ENCODE results near the gene SIDT2.
"Not testable (repeated sequence)": the region's sequence is repeated elsewhere in the genome, so short reads cannot be mapped to it uniquely, and the experiment has no call there.

SIDT2 gene

DNA sequence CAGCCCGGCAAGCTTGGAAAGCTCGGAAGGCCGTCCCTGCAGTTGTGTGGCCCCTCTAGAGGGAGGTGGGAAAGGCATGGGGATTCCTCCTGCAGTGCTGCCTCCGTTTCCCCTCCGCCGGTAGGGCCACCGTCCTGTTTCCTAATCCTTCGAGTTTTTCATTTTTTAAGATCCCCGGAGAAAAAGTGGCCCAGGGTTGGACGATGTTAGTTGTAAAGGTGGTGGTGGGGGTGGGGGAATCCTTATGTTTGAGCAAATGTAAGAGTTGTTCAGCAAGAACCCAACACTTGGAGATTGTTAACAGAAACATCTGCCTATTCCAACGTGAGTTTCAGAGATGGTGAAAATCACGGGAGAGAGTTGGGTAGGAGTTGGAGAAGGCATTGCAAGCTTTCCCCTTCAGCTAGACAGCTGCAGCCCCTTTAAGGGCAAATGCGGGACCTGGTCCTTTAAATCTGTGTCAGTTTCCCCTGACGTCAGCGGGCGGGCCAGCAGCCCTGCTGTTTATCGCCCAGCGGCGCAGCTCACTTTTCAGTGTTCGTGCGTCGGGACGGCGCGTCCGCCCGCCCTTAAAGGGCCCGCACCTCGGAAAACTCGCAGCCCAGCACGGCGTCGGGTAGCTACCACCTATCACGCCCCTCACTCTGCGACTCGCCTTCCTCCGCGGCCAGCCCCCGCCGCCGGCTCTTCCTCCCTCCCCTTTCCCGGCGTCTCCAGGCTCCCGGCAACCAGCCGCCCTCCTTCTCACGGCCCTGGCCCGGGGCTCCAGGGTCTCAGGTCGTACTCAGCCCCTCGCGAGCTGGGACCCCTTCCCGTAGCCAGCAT, at the start of gene SIDT2:
Gene SIDT2 (plus strand): TSS at position 534 of the 825 bp plus-strand sequence. CDS start 521 bp downstream, outside the sequence.
- peak; percentile 85 to 87 for DNase-seq (ENCODE audit: low read depth in 2 of 2)

DNA sequence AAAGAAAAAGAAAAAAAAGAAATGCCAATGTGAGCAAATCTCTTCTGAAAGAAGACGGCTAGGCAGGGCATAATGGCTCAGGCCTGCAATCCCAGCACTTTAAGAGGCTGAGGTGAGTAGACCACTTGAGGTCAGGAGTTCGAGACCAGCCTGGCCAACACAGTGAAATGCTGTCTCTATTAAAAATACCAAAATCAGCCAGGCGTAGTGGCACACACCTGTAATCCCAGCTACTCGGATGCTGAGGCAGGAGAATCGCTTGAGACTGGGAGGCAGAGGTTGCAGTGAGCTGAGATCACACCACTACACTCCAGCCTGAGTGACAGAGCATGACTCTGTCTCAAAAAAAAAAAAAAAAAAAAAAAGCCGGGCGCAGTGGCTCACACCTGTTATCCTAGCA, 48.1 kb upstream of the SIDT2 start:
- not testable (repeated sequence) for DNase-seq (ENCODE audit: low read depth in 2 of 2)

DNA sequence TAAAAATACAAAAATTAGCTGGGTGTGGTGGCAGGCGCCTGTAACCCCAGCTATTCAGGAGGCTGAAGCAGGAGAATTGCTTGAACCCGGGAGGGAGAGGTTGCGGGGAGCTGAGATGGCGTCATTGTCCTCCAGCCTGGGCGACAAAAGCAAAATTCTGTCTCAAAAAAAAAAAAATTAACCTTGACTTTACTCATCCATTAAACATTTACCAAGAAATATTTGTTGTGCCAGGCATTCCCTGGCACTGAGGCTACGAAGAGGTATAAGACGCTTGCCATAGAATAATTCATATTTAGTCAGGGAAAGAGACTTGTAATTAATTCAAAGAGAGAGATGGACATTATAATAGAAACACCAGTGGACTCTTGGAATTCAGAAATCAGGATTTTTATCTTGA, 47.7 kb upstream of the SIDT2 start:
- DNase-seq (ENCODE audit: low read depth in 2 of 2) = no peak

DNA sequence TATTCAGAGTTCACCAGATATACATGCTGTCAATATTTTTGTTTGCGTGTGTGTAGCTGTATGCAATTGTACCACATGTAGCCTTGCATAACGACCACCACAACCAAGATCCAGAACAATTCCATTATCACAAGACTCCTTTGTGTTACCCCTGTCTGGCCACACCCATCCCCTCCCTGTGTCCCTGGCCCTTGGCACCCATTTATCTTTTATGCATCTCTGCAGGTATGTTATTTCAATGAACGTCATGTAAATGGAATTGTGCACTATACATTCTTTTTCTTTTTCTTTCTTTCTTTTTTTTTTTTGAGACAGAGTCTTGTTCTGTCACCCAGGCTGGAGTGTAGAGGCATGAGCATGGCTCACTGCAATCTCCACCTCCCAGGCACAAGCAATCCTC, 44.1 kb upstream of the SIDT2 start:
- no peak for DNase-seq (ENCODE audit: low read depth in 2 of 2)

DNA sequence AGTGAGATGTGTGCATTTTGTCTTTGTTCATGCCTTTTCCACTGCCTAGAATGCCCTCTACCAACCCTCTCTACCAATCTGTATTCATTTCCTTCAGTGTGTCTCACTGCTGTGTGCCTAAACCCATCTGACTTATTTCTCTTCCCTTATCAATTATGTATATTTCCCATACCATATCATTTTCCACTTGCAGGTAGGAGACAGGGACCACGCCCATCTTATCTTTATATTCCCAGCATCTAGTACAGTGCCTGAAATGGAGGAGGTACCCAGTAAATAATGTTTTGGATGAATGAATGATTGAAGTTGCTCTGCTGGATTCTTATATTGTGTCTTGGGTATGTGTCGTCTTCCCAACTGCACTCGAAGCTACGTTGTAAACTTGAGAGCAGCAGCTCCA, 43.6 kb upstream of the SIDT2 start:
- DNase-seq (ENCODE audit: low read depth in 2 of 2) = not testable (repeated sequence)

DNA sequence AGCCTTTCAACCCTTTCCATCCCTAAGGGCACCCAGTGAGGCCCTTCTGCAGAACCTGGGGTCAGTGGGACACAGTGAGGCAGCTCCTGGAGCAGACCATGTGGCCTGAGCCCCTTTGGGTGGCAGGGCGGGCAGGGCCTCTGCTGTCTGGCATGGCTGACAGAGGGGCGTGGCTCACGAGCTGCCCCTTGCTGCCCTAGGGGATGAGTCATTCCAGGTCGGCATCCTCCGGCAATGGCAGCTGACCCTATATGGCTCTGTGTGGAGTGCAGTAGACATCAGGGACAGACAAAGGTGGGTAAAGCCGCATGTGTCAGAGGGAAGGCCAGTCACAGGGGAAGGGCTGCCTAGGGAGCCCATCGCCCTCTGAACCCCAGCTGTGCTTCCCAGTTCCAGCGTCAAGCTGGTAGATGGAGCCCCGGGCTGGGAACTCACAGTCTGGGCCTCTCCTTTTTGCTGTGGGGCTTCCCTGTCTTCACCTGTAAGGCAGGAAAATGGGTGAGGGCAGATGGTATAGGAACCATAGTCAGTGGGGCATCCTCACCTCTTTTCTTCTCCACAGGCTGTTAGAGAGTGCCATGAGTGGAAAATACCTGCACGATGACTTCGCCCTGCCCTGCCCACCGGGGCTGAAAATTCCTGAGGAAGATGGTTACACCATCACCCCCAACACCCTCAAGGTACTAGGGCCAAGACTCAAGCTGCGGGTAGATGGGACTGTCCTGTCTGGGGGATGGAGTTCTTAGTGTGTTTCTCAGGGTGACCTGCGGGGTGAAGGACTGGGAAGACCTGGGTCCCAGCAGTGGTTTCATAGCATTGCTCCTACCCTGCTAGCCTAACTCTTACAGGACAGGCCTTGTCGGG, 41.1 kb upstream of the SIDT2 start:
- not testable (repeated sequence) for DNase-seq (ENCODE audit: low read depth in 2 of 2)

DNA sequence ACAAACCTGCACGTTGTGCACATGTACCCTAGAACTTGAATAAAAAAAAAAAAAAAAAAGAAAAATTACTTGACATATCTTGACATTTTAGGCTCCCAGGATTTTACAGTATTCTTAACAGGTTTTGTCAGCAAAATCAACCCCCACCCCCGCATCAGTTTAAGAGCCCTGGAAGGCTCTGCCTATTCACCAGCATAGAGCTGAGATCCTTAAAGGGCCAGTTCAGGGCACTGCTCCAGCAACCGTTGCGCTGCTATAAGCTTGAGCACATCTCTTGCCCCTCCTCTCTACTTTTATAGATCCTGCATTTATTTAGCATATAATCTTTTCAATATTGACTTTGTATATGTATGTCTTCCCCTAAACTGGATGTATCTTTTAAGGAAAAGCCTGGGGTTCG, 35.2 kb upstream of the SIDT2 start:
- DNase-seq (ENCODE audit: low read depth in 2 of 2) = peak in 1 of 2 donors; percentile 16

DNA sequence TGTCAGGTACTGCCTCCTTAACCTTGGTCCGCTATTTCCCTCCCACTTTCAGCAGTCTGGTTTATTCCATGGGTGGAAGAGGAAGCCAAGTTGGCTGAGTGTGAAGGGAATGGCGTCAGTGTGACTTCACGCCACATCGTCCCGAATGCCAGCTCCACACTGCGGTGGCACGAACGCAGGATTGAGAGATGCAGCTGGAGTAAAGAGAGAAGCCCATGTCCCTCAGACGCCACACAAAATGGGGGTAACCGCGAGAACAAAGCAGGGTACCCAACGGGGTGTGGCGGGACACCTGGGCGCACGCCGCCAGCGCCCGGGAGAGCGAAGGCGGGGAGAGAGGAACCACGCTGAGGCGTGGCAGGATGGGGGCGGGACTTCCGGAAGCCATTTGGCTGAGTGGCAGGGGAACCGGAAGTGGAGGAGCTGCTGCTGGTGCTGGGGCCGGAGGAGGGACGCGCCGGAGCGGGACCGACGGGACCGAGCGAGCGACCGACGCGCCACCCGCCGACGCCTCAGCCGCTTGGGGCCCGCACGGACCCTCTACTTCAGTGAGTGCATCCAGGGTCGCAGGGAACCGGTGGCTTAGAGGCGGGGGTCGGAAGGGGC, 34.6 kb upstream of the SIDT2 start, which contains the start of gene PAFAH1B2:
Gene PAFAH1B2 (plus strand): TSS at position 417 of the 606 bp plus-strand sequence. CDS start 8,161 bp downstream, outside the sequence.
- DNase-seq (ENCODE audit: low read depth in 2 of 2) = peak; percentile 95 to 96

DNA sequence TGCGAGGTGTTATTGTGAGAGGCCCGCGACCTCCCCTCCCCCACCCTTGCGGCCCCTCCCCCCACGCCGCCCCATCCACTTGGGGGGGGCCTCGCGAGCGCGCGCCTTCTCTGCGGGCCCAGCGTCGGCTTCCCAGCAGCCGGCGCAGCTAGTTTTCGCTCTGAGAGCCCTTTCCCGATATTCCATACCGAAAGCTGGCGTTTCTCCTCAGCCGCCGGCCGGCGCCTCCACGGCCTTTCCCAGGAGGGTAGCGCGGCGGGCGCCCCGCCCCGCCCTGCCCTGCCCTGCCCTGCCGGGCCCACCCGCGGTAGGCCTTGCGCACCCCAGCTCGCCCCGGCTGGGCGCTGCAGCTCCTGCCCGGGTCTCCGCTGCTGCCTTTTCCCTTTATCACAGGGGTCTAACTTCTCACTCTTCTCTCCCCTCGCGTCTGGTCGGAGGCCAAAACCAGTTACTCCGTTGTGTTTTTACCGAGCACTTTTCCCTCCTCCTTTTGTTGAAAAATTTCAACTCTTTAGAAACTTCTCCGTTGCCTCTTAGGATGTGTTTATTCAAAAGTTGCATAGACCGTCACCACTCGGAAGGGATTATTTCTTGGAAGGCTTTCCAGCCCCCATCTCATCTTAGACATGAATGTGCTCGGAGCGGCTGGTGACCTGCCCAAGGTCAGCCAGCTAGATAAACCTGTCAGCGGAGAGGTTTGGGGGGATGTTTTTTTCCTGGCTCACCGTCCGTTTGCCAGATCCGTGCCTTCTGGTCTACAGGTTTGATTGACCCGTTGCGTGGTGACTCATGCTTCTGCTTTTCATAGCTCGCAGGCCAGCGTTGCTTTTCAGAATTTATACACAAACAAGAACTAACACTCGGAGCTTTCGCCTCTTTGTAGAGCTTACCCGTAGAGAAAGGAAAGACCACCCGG, 33.8 kb upstream of the SIDT2 start:
- no peak for DNase-seq (ENCODE audit: low read depth in 2 of 2)

DNA sequence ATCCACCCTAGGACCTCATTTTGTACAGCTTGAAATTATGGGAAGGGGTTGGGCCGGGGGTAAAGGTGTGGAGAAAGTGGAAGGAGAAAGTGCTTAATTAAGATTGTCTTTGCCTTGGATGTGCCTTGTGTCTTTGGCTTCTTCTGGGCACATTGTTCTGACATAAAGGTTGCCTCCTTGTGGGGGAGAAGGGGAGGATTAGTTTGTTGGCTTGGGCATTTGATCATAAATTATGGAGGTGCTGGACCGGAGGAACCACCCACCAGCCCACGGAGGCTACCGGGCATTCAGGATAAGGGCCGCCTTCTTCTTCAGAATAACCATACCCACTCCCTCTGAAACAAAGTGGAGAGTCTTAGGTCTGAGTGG, 33.2 kb upstream of the SIDT2 start:
- DNase-seq (ENCODE audit: low read depth in 2 of 2) = no peak

DNA sequence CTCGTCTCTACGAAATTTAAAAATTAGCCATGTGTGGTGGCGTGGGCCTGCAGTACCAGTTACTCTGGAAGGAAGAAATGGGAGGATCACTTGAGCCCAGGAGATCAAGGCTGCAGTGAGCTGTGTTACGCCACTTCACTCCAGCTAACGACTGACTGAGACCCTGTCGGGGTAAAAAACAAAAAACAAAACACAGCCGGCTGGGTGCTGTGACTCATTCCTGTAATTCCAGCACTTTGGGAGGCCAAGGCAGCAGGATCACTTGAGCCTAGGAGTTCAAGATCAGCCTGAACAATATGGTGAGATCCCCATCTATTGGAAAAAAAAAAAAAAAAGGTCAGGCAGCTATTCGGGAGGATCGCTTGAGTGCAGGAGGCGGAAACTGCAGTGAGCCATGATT, 32.0 kb upstream of the SIDT2 start:
- no peak for DNase-seq (ENCODE audit: low read depth in 2 of 2)

DNA sequence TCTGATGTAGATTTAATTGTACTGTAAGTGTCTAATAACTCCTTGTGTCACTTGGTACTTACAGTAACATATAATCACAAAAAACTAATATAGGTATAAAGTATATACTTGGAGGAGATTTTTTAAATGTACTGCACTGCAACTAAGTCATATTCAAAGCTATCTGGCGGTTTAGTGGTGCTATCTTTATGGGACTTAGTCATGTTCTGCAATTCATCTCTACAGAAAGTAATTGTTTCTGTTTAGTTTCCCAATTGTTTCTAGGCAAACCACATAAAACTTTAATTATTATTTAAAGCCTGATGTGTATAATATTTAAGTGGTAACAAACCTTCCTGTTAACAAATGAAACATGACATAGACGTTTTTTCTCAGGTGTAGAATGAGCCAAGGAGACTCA, 26.5 kb upstream of the SIDT2 start:
- DNase-seq (ENCODE audit: low read depth in 2 of 2) = no peak

DNA sequence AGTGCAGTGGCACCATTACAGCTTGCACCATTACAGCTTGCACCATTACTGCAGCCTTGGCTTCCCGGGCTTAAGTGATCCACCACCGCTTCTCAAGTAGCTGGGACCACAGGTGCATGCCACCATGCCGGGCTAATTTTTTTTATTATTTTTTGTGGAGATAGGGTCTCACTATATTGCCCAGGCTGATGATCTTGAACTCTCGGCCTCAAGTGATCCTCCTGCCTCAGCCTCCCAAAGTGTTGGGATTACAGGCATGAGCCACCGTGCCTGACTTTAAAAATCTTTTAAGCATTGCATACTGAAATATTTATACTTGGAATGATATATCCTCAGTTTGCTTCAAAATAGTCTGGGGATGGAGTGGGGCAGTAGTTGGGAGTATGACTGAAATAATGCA, 24.1 kb upstream of the SIDT2 start:
- no peak for DNase-seq (ENCODE audit: low read depth in 2 of 2)

DNA sequence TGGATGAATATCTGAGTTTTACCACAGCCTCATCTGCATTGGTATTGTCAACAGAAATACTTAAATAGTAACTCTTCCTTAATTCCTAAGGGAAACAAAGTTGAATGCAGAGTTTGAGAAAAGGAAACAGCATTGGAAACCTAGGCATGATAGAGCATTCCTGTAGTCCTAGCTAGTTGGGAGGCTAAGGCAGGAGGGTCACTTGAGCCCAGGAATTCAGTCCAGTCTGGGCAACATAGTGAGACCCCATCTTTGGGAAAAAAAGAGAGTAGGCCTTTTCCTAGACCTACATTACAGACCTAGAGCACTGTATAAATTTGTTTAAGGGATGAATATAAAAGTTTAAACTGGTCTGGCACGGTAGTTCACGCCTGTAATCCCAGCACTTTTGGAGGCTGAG, 21.0 kb upstream of the SIDT2 start:
- no peak for DNase-seq (ENCODE audit: low read depth in 2 of 2)

DNA sequence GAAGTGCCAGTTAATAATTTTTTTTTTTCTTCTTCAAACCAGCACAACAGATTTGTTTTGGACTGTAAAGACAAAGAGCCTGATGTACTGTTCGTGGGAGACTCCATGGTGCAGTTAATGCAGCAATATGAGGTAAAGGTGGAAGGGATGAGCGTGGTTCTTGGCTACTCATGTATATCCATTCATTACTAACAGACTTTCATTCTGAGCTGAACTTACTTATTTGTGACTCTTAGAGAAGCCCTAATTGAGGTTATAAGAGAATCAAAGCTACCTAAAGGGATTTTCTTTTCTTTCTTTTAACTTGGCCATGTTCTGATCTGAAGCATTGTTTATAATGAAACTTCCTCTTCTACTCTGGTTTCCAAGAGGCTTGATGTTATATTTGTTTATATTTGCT, 18.7 kb upstream of the SIDT2 start:
- no peak for DNase-seq (ENCODE audit: low read depth in 2 of 2)

DNA sequence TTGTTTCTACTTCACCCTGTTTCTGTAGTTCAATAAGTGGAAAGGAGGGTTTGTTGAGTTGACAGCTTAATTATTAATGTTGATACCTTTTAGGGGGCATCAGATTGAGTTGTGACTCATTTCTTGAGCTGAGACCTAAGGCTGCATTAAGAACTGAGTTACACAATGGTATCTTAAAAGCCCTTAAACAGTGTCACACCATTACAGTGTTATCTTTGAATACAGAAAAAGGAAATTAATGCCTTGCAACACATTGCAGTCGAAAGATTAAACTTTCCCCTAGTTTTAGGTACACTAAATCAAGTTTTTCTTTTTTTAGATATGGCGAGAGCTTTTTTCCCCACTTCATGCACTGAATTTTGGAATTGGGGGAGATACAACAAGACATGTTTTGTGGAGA, 17.7 kb upstream of the SIDT2 start:
- DNase-seq (ENCODE audit: low read depth in 2 of 2) = no peak

DNA sequence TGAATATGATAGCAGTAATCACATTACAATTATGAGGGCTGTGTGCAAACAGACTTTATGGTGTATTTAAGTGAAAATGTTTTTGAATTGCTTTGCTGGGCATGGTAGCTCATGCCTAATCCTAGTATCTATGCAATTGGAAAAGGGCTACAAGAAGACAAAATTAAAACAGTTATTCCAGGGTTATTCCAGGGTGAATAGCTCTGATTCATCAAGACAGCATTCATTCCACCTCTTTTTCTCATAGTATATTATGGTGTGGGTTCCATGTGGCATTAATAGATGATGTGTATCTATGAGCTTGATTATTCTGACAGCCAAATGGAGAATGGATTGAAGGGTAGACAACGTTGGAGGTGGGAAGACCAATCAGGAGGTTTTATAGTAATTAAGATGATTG, 12.1 kb upstream of the SIDT2 start:
- DNase-seq (ENCODE audit: low read depth in 2 of 2) = no peak

DNA sequence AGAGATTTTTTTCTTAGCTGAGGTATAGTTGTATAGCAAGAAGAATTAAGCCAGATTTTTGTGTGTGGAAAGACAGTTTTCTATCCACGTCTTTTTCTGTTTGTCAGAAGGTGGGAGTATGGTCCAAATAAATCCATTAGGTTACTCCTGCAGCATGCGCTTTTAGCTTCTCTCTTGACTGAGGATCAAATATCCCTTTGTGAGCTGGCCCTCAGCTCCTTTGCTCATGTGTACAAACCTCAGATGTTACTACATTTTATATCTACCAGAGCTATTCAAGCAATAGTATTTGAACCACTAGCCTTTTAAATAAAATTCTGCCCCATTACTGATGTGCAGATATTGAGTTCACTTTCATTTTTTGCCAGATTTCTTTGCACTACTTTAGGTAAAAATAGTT, 8.8 kb upstream of the SIDT2 start:
- no peak for DNase-seq (ENCODE audit: low read depth in 2 of 2)

DNA sequence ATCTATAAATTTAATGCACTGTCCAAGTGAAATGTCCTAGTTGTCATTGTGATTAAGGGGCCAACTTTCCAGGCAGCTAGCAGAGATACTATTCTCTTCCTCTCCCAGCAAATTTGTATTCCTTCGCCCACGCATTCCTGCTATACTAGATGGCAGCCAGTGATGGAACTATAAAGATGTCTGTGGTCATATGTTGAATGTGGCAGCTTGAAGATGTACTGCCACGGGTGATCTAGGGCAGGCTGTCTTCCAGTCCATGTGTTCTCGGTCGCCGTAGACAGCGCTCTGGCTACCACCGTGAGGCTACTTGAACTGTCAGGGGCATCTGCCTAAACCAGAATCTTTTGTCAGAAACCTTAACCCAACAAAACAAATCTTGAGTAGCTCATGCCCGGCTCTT, 8.3 kb upstream of the SIDT2 start:
- no peak for DNase-seq (ENCODE audit: low read depth in 2 of 2)

DNA sequence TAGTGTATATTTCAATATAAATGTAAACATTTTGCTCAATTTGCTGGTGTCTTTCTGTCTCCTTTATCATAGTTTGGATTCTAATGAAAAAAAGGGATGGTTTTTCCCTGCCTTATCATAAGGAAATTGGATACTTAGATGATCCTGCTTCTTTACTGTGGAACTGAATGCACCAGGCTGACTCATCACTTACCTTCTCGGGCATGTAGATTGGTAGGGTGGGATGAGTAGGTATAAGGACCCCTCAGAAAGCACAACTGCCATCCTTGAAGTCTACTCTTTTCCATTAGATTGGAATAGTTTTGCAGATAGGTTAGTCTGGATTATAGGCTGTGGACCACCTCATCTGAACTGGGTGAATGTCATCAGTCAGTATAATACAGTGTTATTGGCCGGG, 7.5 kb upstream of the SIDT2 start:
- no peak for DNase-seq (ENCODE audit: low read depth in 2 of 2)

DNA sequence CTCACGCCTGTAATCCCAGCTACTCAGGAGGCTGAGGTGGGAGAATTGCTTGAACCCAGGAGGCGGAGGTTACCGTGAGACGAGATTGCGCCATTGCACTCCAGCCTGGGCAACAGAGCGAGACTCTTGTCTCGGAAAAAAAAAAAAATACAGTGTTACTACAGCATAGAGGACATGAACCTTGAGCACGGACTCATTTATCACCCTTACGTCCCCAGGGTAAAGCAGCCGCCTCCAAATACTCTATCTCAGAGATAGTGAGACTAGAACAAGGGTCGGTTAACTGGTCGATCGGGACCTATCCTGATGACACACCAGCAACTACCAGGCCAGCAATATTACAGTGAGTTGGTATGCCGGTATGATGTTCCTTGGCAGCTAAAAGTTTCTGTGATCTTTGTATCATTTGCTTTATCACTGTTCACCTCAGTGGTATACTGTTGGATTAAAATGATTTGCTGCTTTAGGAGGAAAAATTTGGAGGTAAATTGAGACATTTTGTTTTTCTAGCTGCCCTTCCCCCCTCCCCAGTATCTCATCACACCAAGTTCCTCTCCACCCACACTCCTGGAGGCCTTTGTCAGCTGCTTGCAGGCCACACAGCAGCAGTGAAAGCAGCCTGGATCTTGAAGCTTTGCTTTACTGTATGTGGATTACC, 7.0 kb upstream of the SIDT2 start:
- DNase-seq (ENCODE audit: low read depth in 2 of 2) = no peak

All from stimulated activated CD4-positive, alpha-beta T cell treated with anti-CD3 and anti-CD28 coated beads, Interleukin-4, amount 100 ng/mL, for 48 hours (primary cell).